Natural killer cell (primary cell): Measurements from ENCODE around the gene PRKCQ. TPM values are rescaled to one million over a fixed set of nuclear protein-coding genes. Genes with fewer than 3 reads are reported as not detected.
A peak's percentile ranks its signal among the peaks of the same experiment; 100 is the strongest.

Source experiments
- ATAC-seq, 3 donors: fragments of 150-1000 bp in 2 of 3; fragments of 200-7000 bp in 1 of 3; cut with Tn5 transposase; 1 replicate in 1 of 3; 2 replicates in 2 of 3; pipeline ENCODE4 v1.10.0; 2021; ENCODE audit warnings: mild to moderate bottlenecking in 2 of 3, moderate library complexity in 2 of 3
- DNase-seq, 2 donors: peaks; one replicate each; pipeline versions ENCODE4 v3.0.0 to v3.0.0-alpha.2; 2013 to 2021; ENCODE audit warnings: mixed read lengths in 1 of 2
- H3K27ac ChIP-seq: one replicate; pipeline ENCODE4 v1.5.1; 2013; ENCODE audit warnings: mild to moderate bottlenecking, low read length
- H3K27me3 ChIP-seq: one replicate; pipeline ENCODE4 v1.6.1; 2013; ENCODE audit warnings: low read length; ENCODE audit not compliant: control insufficient read depth, insufficient read depth
- H3K36me3 ChIP-seq: one replicate; pipeline ENCODE4 v1.6.1; 2013; ENCODE audit warnings: low read length; ENCODE audit not compliant: control insufficient read depth, insufficient read depth
- H3K4me1 ChIP-seq: one replicate; pipeline ENCODE4 v1.6.1; 2013; ENCODE audit warnings: low read length; ENCODE audit not compliant: control insufficient read depth, insufficient read depth
- H3K4me3 ChIP-seq: one replicate; pipeline ENCODE4 v1.5.1; 2013; ENCODE audit warnings: low read length
- H3K9me3 ChIP-seq: one replicate; pipeline ENCODE4 v1.6.1; 2013; ENCODE audit warnings: low read length; ENCODE audit not compliant: control insufficient read depth, insufficient read depth
- H3K27ac Mint-ChIP-seq, 2 donors: one replicate each; pipeline ENCODE4 v1.8.0; 2022; ENCODE audit warnings: mild to moderate bottlenecking in 2 of 2, mixed read lengths in 2 of 2, moderate library complexity in 1 of 2
- H3K27me3 Mint-ChIP-seq, 2 donors: one replicate each; pipeline ENCODE4 v1.8.0; 2022; ENCODE audit warnings: low read depth in 2 of 2, mixed read lengths in 2 of 2
- H3K36me3 Mint-ChIP-seq: one replicate; pipeline ENCODE4 v1.8.0; 2022; ENCODE audit warnings: mixed read lengths
- H3K4me1 Mint-ChIP-seq, 2 donors: one replicate each; pipeline ENCODE4 v1.8.0; 2022; ENCODE audit warnings: mixed read lengths in 2 of 2
- H3K4me3 Mint-ChIP-seq: one replicate; pipeline ENCODE4 v1.8.0; 2022; ENCODE audit warnings: mild to moderate bottlenecking, moderate library complexity, mixed read lengths
- H3K9me3 Mint-ChIP-seq, 2 donors: one replicate each; pipeline ENCODE4 v1.8.0; 2022; ENCODE audit warnings: mixed read lengths in 2 of 2
- WGBS: methylation state at CpG from one replicate; pipeline ENCODE4 v1.1.7; 2013; ENCODE audit warnings: missing lambda C conversion rate; ENCODE audit not compliant: insufficient coverage; 5-methylcytosine and 5-hydroxymethylcytosine counted together
- intact Hi-C: fragments of 100-400 bp; cut with micrococcal nuclease; formaldehyde crosslinking; loops from one replicate; pipeline ENCODE4 v1.14.2; 2022
- total RNA-seq, 4 donors: library from RNA; stranded (reverse); fragments of 120-200 nt in 1 of 4; gene quantifications; one replicate each; pipeline versions ENCODE4 v1.2.3 to v1.2.4, GENCODE V29; 2013 to 2022
- TF ChIP-seq, protein P1 (sequence below): fragments of 200-600 bp; IDR thresholded peaks from one replicate; pipeline ENCODE4 v1.8.0; 2022; ENCODE audit warnings: antibody characterized with exemption

The PRKCQ gene
- total RNA-seq, 3 donors from 2014 or later (not counting 1 experiment from before 2014, with no cell fraction given): 46.5 to 69.5 (median 61.3) TPM

GRCh38 chr10:6418613-6419216, 161.4 kb downstream of the PRKCQ start:
- Histone ChIP-seq H3K27me3 (no peaks in the 10 kb centered on the region), H3K9me3 (no peaks in the 10 kb centered on the region), H3K4me1 (no peaks in the 10 kb centered on the region), H3K36me3 (no peaks in the 10 kb centered on the region), H3K4me3 (no peak overlapping the region), H3K27ac (no peak overlapping the region)
- ATAC-seq (no peak), DNase-seq (no peak)
- no peaks in the 10 kb centered on the region for H3K9me3 Mint-ChIP-seq
- no peak overlapping the region for H3K4me3 Mint-ChIP-seq
- no peaks in the 10 kb centered on the region for H3K27me3 Mint-ChIP-seq
- peaks cover under 1 to 7% of the 10 kb centered on the region in 2 donors for H3K4me1 Mint-ChIP-seq
- TF ChIP-seq, protein P1, sequence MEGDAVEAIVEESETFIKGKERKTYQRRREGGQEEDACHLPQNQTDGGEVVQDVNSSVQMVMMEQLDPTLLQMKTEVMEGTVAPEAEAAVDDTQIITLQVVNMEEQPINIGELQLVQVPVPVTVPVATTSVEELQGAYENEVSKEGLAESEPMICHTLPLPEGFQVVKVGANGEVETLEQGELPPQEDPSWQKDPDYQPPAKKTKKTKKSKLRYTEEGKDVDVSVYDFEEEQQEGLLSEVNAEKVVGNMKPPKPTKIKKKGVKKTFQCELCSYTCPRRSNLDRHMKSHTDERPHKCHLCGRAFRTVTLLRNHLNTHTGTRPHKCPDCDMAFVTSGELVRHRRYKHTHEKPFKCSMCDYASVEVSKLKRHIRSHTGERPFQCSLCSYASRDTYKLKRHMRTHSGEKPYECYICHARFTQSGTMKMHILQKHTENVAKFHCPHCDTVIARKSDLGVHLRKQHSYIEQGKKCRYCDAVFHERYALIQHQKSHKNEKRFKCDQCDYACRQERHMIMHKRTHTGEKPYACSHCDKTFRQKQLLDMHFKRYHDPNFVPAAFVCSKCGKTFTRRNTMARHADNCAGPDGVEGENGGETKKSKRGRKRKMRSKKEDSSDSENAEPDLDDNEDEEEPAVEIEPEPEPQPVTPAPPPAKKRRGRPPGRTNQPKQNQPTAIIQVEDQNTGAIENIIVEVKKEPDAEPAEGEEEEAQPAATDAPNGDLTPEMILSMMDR: no peak
- 90% methylated on average over 1 of the region's 2 CpGs for WGBS
- intact Hi-C loops: loop anchor here (10.0 kb wide), 1 partner anchor 996 kb away; the partner anchor contains the start of gene SFMBT2
- no peaks in the 10 kb centered on the region for H3K36me3 Mint-ChIP-seq
- no peak overlapping the region for H3K27ac Mint-ChIP-seq

DNA sequence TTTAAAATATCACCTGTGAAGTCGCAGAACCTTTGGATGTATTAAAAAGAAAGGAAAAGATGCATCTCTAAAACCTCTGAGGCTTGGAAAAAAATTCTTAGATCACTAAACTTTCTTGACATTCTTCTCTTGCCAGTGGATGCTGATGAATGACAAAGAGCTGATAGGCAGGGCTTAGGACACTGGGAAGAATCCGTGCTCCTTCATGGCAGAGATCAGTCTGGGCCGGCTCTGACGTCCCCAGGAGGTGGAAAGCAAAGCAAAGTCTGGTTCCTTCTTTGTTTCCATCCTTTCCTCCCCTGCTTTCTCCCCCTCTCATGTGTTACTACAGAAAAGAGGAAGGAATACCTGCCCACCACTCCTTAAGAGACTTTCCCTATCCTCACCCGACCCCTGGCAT, 161.9 kb downstream of the PRKCQ start:
- H3K27ac Mint-ChIP-seq: no peak overlapping the region
- H3K4me3 ChIP-seq: no peak overlapping the region
- intact Hi-C loops: loop anchor here (10.0 kb wide), 1 partner anchor 997 kb away; the partner anchor contains the start of gene SFMBT2
- no peaks in the 10 kb centered on the region for H3K27me3 Mint-ChIP-seq
- no peaks in the 10 kb centered on the region for H3K4me1 ChIP-seq
- TF ChIP-seq, protein P1: no peak
- WGBS: 77% methylated on average over 4 of the region's 5 CpGs
- no peaks in the 10 kb centered on the region for H3K27me3 ChIP-seq
- no peaks in the 10 kb centered on the region for H3K36me3 ChIP-seq
- H3K4me1 Mint-ChIP-seq: peaks cover 0 to 5% of the 10 kb centered on the region in 2 donors
- DNase-seq (no peak), ATAC-seq (no peak)
- H3K9me3 Mint-ChIP-seq: no peaks in the 10 kb centered on the region
- H3K9me3 ChIP-seq: no peaks in the 10 kb centered on the region
- no peak overlapping the region for H3K4me3 Mint-ChIP-seq
- no peaks in the 10 kb centered on the region for H3K36me3 Mint-ChIP-seq
- H3K27ac ChIP-seq: no peak overlapping the region

- H3K27ac Mint-ChIP-seq: no peak overlapping the region
- TF ChIP-seq, protein P1: peak; percentile 69
- Histone ChIP-seq H3K36me3 (no peaks in the 10 kb centered on the region), H3K4me3 (no peak overlapping the region), H3K27ac (no peak overlapping the region), H3K27me3 (no peaks in the 10 kb centered on the region), H3K4me1 (no peaks in the 10 kb centered on the region), H3K9me3 (no peaks in the 10 kb centered on the region)
- intact Hi-C loops: loop anchor here (1.0 to 10.0 kb wide), 2 partner anchors 261 to 998 kb away; partner anchors contain the start of gene SFMBT2
- no peak overlapping the region for H3K4me3 Mint-ChIP-seq
- no peaks in the 10 kb centered on the region for H3K4me1 Mint-ChIP-seq
- 65% methylated on average over 3 of the region's 3 CpGs for WGBS
- H3K36me3 Mint-ChIP-seq: no peaks in the 10 kb centered on the region
- DNase-seq (peak in 1 of 2 donors; percentile 79), ATAC-seq (peak; percentile 56 to 80 (median 72))
- no peaks in the 10 kb centered on the region for H3K27me3 Mint-ChIP-seq
- no peaks in the 10 kb centered on the region for H3K9me3 Mint-ChIP-seq
Measured at GRCh38 chr10:6416892-6417512, 163.1 kb downstream of the PRKCQ start.
